IMR-90 (cell line): ENCODE data around the gene SLC35G6. TPM values are rescaled to one million over a fixed set of nuclear protein-coding genes. Genes with fewer than 3 reads are reported as not detected.
A peak's percentile ranks its signal among the peaks of the same experiment; 100 is the strongest.

Experiments used
- ATAC-seq: fragments of 200-7000 bp; cut with Tn5 transposase; 2 replicates; pipeline ENCODE4 v1.9.1; 2020; ENCODE audit warnings: low read depth, mild to moderate bottlenecking, moderate library complexity
- BruUV-seq: library from RNA; stranded (reverse); fragments of 400-500 nt; replicated peaks from 2 replicates; lab custom pipeline; 2021; lab: Mats Ljungman, UMichigan
- CTCF ChIA-PET: fragments of 300-600 bp; formaldehyde crosslinking; extraction: SDS; loops from one replicate; lab custom pipeline; 2021; ENCODE audit warnings: antibody characterized with exemption; lab: Yijun Ruan, JAX
- POLR2A ChIA-PET: fragments of 300-600 bp; sonication (Branson Sonifier 250); formaldehyde crosslinking; loops from one replicate; lab custom pipeline; 2022; ENCODE audit warnings: antibody characterized with exemption; ENCODE audit not compliant: unreplicated experiment; lab: Charles Lee
- DNase-seq: peaks from one replicate; pipeline ENCODE4 v3.0.0; 2013
- H2AFZ ChIP-seq: replicated peaks from 2 replicates; pipeline ENCODE3; 2013; ENCODE audit warnings: low read length, mild to moderate bottlenecking; ENCODE audit not compliant: poor library complexity
- H2AK5ac ChIP-seq: 2 replicates; pipeline ENCODE4 v1.6.1; 2013; ENCODE audit warnings: low read depth, low read length, inconsistent platforms
- H2AK9ac ChIP-seq: replicated peaks from 2 replicates; pipeline ENCODE3; 2013; ENCODE audit warnings: mild to moderate bottlenecking, low read depth, low read length, moderate library complexity; ENCODE audit not compliant: poor library complexity
- H2BK120ac ChIP-seq: 2 replicates; pipeline ENCODE4 v1.6.1; 2013; ENCODE audit warnings: low read depth, low read length, inconsistent platforms
- H2BK15ac ChIP-seq: 3 replicates; pipeline ENCODE4 v1.6.1; 2013; ENCODE audit warnings: low read depth, low read length, inconsistent platforms
- H2BK20ac ChIP-seq: 2 replicates; pipeline ENCODE4 v1.6.1; 2013; ENCODE audit warnings: low read depth, mild to moderate bottlenecking, inconsistent platforms, low read length, moderate library complexity
- H2BK5ac ChIP-seq: 2 replicates; pipeline ENCODE4 v1.6.1; 2013; ENCODE audit warnings: mild to moderate bottlenecking, low read depth, low read length, inconsistent platforms; ENCODE audit not compliant: poor library complexity, severe bottlenecking
- H3K14ac ChIP-seq: replicated peaks from 2 replicates; pipeline ENCODE4 v1.6.1; 2013; ENCODE audit warnings: low read depth, low read length, inconsistent platforms
- H3K18ac ChIP-seq: 2 replicates; pipeline ENCODE4 v1.6.1; 2013; ENCODE audit warnings: low read depth, low read length, control low read depth
- H3K23ac ChIP-seq: 2 replicates; pipeline ENCODE4 v1.6.1; 2013; ENCODE audit warnings: low read depth, low read length, inconsistent platforms
- H3K27ac ChIP-seq: 2 replicates; pipeline ENCODE4 v1.5.1; 2013; ENCODE audit warnings: mild to moderate bottlenecking, control low read depth, low read length; ENCODE audit not compliant: insufficient read depth
- H3K27me3 ChIP-seq: 2 replicates; pipeline ENCODE4 v1.6.1; 2013; ENCODE audit warnings: low read length; ENCODE audit not compliant: control insufficient read depth, insufficient read depth
- H3K36me3 ChIP-seq: 2 replicates; pipeline ENCODE4 v1.6.1; 2013; ENCODE audit warnings: low read length, mixed read lengths; ENCODE audit not compliant: control insufficient read depth, insufficient read depth
- H3K4ac ChIP-seq: 2 replicates; pipeline ENCODE4 v1.6.1; 2013; ENCODE audit warnings: low read depth, low read length, inconsistent platforms
- H3K4me1 ChIP-seq: 2 replicates; pipeline ENCODE4 v1.6.1; 2013; ENCODE audit warnings: low read length, mixed read lengths; ENCODE audit not compliant: control insufficient read depth, insufficient read depth
- H3K4me2 ChIP-seq: 2 replicates; pipeline ENCODE4 v1.6.1; 2013; ENCODE audit warnings: low read depth, mild to moderate bottlenecking, control low read depth, low read length, moderate library complexity
- H3K4me3 ChIP-seq: 2 replicates; pipeline ENCODE4 v1.5.1; 2013; ENCODE audit warnings: low read depth, mild to moderate bottlenecking, control low read depth, low read length, moderate library complexity; ENCODE audit not compliant: insufficient read depth
- H3K56ac ChIP-seq: 2 replicates; pipeline ENCODE4 v1.6.1; 2013; ENCODE audit warnings: low read length, inconsistent platforms; ENCODE audit not compliant: insufficient read depth; ENCODE audit errors: extremely low read depth
- H3K79me1 ChIP-seq, 2 experiments: 2 replicates each; pipeline ENCODE4 v1.6.1; 2013; ENCODE audit warnings: low read length in 2 of 2, inconsistent platforms in 1 of 2, low read depth in 1 of 2
- H3K9ac ChIP-seq: 2 replicates; pipeline ENCODE4 v1.6.1; 2013; ENCODE audit warnings: low read depth, low read length, control low read depth
- H3K9me1 ChIP-seq: 2 replicates; pipeline ENCODE4 v1.6.1; 2013; ENCODE audit warnings: low read length, inconsistent platforms; ENCODE audit not compliant: insufficient read depth
- H3K9me3 ChIP-seq: 2 replicates; pipeline ENCODE4 v1.6.1; 2013; ENCODE audit warnings: low read length; ENCODE audit not compliant: control insufficient read depth, insufficient read depth
- H4K20me1 ChIP-seq: 2 replicates; pipeline ENCODE4 v1.6.1; 2013; ENCODE audit warnings: low read length, inconsistent platforms; ENCODE audit not compliant: insufficient read depth
- H4K5ac ChIP-seq: 2 replicates; pipeline ENCODE4 v1.6.1; 2013; ENCODE audit warnings: mild to moderate bottlenecking, low read depth, low read length, control low read depth
- H4K8ac ChIP-seq, 2 experiments: 2 replicates each; pipeline ENCODE4 v1.6.1; 2013; ENCODE audit warnings: low read depth in 2 of 2, low read length in 2 of 2, control low read depth in 1 of 2, inconsistent platforms in 1 of 2
- H4K91ac ChIP-seq: 2 replicates; pipeline ENCODE4 v1.6.1; 2013; ENCODE audit warnings: low read depth, low read length, inconsistent platforms; ENCODE audit not compliant: insufficient read depth
- MXI1 ChIP-seq: IDR thresholded peaks from 2 replicates; pipeline ENCODE4 v1.6.1; 2012; ENCODE audit warnings: low read depth, mild to moderate bottlenecking, low read length, moderate library complexity, borderline replicate concordance
- RAD21 ChIP-seq: IDR thresholded peaks from 2 replicates; pipeline ENCODE4 v1.6.1; 2012; ENCODE audit warnings: low read length, improper control_type of control experiment
- SMC3 ChIP-seq: fragments of 150-350 bp; IDR thresholded peaks from 2 replicates; pipeline ENCODE4 v1.6.1; 2016; ENCODE audit warnings: low read depth, mild to moderate bottlenecking, antibody characterized with exemption, low read length, moderate library complexity
- WGBS, 2 experiments: methylation state at CpG; one replicate each; pipeline versions ENCODE4 v1.1.5 to v1.1.7; 2013; ENCODE audit warnings: missing lambda C conversion rate in 2 of 2; ENCODE audit not compliant: insufficient read length in 1 of 2; ENCODE audit errors: extremely low coverage in 2 of 2; 5-methylcytosine and 5-hydroxymethylcytosine counted together
- dilution Hi-C: fragments of 300-500 bp; cut with HindIII; formaldehyde crosslinking; loops from one replicate; pipeline ENCODE4 v1.14.3; 2018; ENCODE audit warnings: low sequenced_read_pairs; ENCODE audit not compliant: unreplicated experiment
- in situ Hi-C: fragments of 300-500 bp; cut with MboI; formaldehyde crosslinking; loops from 3 replicates; pipeline ENCODE4 v1.14.3; 2019; ENCODE audit warnings: low sequenced_read_pairs, inconsistent platforms, mixed read lengths
- intact Hi-C: fragments of 100-400 bp; cut with micrococcal nuclease; formaldehyde crosslinking; loops from 2 replicates; pipeline ENCODE4 v1.10.0; 2022
- polyA plus RNA-seq, 3 experiments: library from polyadenylated mRNA; depleted of rRNA; stranded (reverse); fragments of >200 nt; gene quantifications; 2 replicates each; pipeline ENCODE4 v1.2.3, GENCODE V29; 2012; ENCODE audit warnings: low replicate concordance in 1 of 3
- total RNA-seq: library from RNA; depleted of rRNA; stranded (reverse); fragments of >200 nt; gene quantifications from 2 replicates; pipeline ENCODE4 v1.2.3, GENCODE V29; 2012
- TF ChIP-seq, protein P1 (sequence below): conservative IDR thresholded peaks from 2 replicates; pipeline ENCODE4 v1.5.1; 2012; ENCODE audit warnings: mild to moderate bottlenecking, low read depth, low read length, improper control_type of control experiment

Gene SLC35G6
- total and polyA plus RNA-seq, 2 of the 4 experiments (the other 2 are of a cell fraction) = not detected

DNA sequence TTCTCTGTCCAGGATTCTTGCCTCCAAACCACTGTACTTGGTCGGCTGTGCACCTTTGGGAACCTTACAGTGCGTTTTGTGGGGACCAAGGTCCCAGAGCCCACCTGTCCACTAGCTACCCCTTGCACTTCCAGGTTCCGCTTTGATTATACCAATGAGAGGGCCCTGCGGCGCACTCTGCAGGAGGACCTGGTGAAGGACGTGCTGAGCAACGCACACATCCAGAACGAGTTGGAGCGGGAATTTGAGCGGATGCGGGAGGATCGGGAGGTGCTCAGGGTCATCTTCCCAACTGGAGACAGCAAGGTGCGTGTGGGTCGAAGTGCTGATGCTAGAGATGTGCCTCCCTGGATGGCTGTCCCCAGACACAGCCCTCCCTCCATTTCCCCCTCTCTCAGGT is 21.7 kb downstream of the SLC35G6 start:
- Histone ChIP-seq H2AFZ (no peak overlapping the region), H2BK5ac (no peak overlapping the region), H3K9ac (no peak overlapping the region), H3K56ac (no peak overlapping the region), H3K4me3 (no peak overlapping the region), H2BK15ac (no peak overlapping the region), H3K79me1 (peaks cover 32 to 39% of the 10 kb centered on the region in 2 experiments), H4K91ac (no peak overlapping the region), H4K8ac (no peak overlapping the region), H3K4me1 (no peaks in the 10 kb centered on the region), H3K23ac (no peak overlapping the region), H2BK20ac (no peak overlapping the region), H3K14ac (no peak overlapping the region), H3K18ac (no peak overlapping the region), H4K5ac (no peak overlapping the region), H4K20me1 (peaks cover 9% of the 10 kb centered on the region; the same call in 1 of the 2 replicates), H3K27me3 (no peaks in the 10 kb centered on the region), H3K9me3 (no peaks in the 10 kb centered on the region), H3K4ac (no peak overlapping the region), H2AK5ac (no peak overlapping the region), H3K27ac (no peak overlapping the region), H3K36me3 (peaks cover 73% of the 10 kb centered on the region), H3K9me1 (peaks cover 2% of the 10 kb centered on the region; the same call in 1 of the 2 replicates), H2AK9ac (no peak overlapping the region), H2BK120ac (no peak overlapping the region), H3K4me2 (no peak overlapping the region)
- ChIA-PET POLR2A (no interaction called here), CTCF (interaction anchor here (1.2 kb wide), 1 partner anchor 11 kb away, joined by 3 read pairs; no protein-coding TSS in a partner anchor)
- TF ChIP-seq MXI1 (no peak), RAD21 (peak; percentile 29; the same call in 1 of the 2 replicates), SMC3 (peak; percentile 22; the same call in 1 of the 2 replicates)
- TF ChIP-seq, protein P1, sequence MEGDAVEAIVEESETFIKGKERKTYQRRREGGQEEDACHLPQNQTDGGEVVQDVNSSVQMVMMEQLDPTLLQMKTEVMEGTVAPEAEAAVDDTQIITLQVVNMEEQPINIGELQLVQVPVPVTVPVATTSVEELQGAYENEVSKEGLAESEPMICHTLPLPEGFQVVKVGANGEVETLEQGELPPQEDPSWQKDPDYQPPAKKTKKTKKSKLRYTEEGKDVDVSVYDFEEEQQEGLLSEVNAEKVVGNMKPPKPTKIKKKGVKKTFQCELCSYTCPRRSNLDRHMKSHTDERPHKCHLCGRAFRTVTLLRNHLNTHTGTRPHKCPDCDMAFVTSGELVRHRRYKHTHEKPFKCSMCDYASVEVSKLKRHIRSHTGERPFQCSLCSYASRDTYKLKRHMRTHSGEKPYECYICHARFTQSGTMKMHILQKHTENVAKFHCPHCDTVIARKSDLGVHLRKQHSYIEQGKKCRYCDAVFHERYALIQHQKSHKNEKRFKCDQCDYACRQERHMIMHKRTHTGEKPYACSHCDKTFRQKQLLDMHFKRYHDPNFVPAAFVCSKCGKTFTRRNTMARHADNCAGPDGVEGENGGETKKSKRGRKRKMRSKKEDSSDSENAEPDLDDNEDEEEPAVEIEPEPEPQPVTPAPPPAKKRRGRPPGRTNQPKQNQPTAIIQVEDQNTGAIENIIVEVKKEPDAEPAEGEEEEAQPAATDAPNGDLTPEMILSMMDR = peak; percentile 25; the same call in 1 of the 2 replicates
- in situ Hi-C loops = no loop called here
- intact Hi-C loops = no loop called here
- no peak for DNase-seq
- no peak for ATAC-seq
- TSS peak; percentile 8 for BruUV-seq
- dilution Hi-C loops = no loop called here
- 93% methylated on average over 11 of the region's 14 CpGs; no CpG with 5 or more reads in 1 of the 2 experiments for WGBS, 2 experiments
